ENCODE data around the gene MAPK9. TPM values are rescaled to one million over a fixed set of nuclear protein-coding genes. Genes with fewer than 3 reads are reported as not detected.

The MAPK9 gene
- total and polyA plus RNA-seq, 10 donors, result 8.9 to 38.5 (median 33.2) TPM

DNA sequence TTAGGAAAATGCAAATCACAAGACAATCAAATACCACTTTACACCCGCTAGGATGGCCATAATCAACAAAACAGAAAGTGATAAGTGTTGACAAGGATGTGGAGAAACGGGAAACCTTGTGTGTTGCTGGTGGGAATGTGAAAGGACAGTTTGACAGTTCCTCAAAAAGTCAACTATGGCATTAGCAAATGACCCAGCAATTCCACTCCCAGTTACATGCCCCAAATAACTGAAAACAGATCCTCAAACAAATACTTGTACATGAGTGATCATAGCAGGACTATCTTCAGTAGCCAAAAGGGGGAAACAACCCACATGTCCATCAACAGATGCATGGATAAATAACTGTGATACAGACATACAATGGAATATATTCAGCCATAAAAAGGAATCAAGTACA lies 104.1 kb downstream of the MAPK9 start:
- Histone ChIP-seq H3K27me3 (replicated peaks in 1 of 7) (no peaks in the 10 kb centered on the region), H3K4me1 (no peaks in the 10 kb centered on the region), H3K9me3 (peaks cover 0 to 40% (median 17%) of the 10 kb centered on the region in 8 donors), H3K4me3 (no peak overlapping the region), H3K36me3 (no peaks in the 10 kb centered on the region), H3K27ac (no peak overlapping the region)
- TF ChIP-seq POLR2AphosphoS5 (IDR thresholded peaks at IDR 0.05) (no peak), POLR2A (IDR thresholded peaks at IDR 0.05) (no peak)
- TF ChIP-seq, protein P1, sequence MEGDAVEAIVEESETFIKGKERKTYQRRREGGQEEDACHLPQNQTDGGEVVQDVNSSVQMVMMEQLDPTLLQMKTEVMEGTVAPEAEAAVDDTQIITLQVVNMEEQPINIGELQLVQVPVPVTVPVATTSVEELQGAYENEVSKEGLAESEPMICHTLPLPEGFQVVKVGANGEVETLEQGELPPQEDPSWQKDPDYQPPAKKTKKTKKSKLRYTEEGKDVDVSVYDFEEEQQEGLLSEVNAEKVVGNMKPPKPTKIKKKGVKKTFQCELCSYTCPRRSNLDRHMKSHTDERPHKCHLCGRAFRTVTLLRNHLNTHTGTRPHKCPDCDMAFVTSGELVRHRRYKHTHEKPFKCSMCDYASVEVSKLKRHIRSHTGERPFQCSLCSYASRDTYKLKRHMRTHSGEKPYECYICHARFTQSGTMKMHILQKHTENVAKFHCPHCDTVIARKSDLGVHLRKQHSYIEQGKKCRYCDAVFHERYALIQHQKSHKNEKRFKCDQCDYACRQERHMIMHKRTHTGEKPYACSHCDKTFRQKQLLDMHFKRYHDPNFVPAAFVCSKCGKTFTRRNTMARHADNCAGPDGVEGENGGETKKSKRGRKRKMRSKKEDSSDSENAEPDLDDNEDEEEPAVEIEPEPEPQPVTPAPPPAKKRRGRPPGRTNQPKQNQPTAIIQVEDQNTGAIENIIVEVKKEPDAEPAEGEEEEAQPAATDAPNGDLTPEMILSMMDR (IDR thresholded peaks at IDR 0.05 in 8 of 11, conservative IDR thresholded peaks at IDR 0.05 in 3 of 11), result no peak
- WGBS, 5 donors, result 69 to 89% (median 78%) methylated on average over 2 of the region's 2 CpGs
- DNase-seq, result no peak
- intact Hi-C loops (cut with DNase I; ENCODE audit: low total_unique reads), result no loop called here

Other genes starting within 250 kb of the MAPK9 start
- 100 to 1,000 TPM in 1 of 7 donors, 10 to 100 TPM in 6; 64.5 to 119 (median 84.1) TPM for gene RNF130, start 220.3 kb downstream of the MAPK9 start, total RNA-seq
- 10 to 100 TPM; 44.1 to 57.0 (median 45.4) TPM for gene RNF130, start 220.3 kb downstream of the MAPK9 start, polyA plus RNA-seq
- 1 to 10 TPM in 1 of 7 donors, under 1 TPM in 1, not detected in 5; 0.17 to 1.1 TPM for gene RASGEF1C, start 82.9 kb downstream of the MAPK9 start, total RNA-seq
- gene RASGEF1C, start 82.9 kb downstream of the MAPK9 start, polyA plus RNA-seq, result under 1 TPM in 2 of 3 donors, not detected in 1; 0.06 to 0.26 TPM
- 1 to 10 TPM; 1.2 to 4.7 (median 2.0) TPM for gene GFPT2, start 61.3 kb upstream of the MAPK9 start, total RNA-seq
- gene GFPT2, start 61.3 kb upstream of the MAPK9 start, polyA plus RNA-seq, result 1 to 10 TPM; 1.2 to 1.5 (median 1.5) TPM
- 10 to 100 TPM; 17.9 to 26.5 (median 24.7) TPM for gene CNOT6, start 202.3 kb upstream of the MAPK9 start, total RNA-seq
- 1 to 10 TPM; 5.5 to 9.0 (median 6.0) TPM for gene CNOT6, start 202.3 kb upstream of the MAPK9 start, polyA plus RNA-seq

Data from spleen (tissue), 11 donors.